Effector memory CD4-positive, alpha-beta T cell (primary cell): ENCODE data around the gene SORCS1.

Experiments
- DNase-seq, 3 donors: peaks; one replicate each; pipeline ENCODE4 v3.0.0-alpha.2; 2020
- H3K27ac ChIP-seq: 2 replicates; pipeline ENCODE4 v1.7.0; 2013; ENCODE audit warnings: mild to moderate bottlenecking, low read length, moderate library complexity; ENCODE audit not compliant: insufficient read depth, poor library complexity, severe bottlenecking
- H3K27me3 ChIP-seq: replicated peaks from 2 replicates; pipeline ENCODE4 v1.7.0; 2013; ENCODE audit warnings: mild to moderate bottlenecking, low read length; ENCODE audit not compliant: insufficient read depth, control insufficient read depth, poor library complexity, severe bottlenecking
- H3K36me3 ChIP-seq: 2 replicates; pipeline ENCODE4 v1.7.0; 2013; ENCODE audit warnings: mild to moderate bottlenecking, low read length, moderate library complexity; ENCODE audit not compliant: control insufficient read depth, insufficient read depth
- H3K4me1 ChIP-seq: 2 replicates; pipeline ENCODE4 v1.7.0; 2013; ENCODE audit warnings: low read length, mild to moderate bottlenecking; ENCODE audit not compliant: control insufficient read depth, insufficient read depth, poor library complexity, severe bottlenecking
- H3K4me3 ChIP-seq: 2 replicates; pipeline ENCODE4 v1.7.0; 2013; ENCODE audit warnings: low read length, low read depth, mild to moderate bottlenecking; ENCODE audit not compliant: insufficient read depth, poor library complexity, severe bottlenecking
- H3K9me3 ChIP-seq: 2 replicates; pipeline ENCODE4 v1.7.0; 2013; ENCODE audit warnings: mild to moderate bottlenecking, low read length, moderate library complexity; ENCODE audit not compliant: control insufficient read depth

SORCS1 gene

GRCh38 chr10:106815427-106816043 lies 349.0 kb downstream of the SORCS1 start:
- Histone ChIP-seq H3K4me1 (no peaks in the 10 kb centered on the region), H3K36me3 (no peaks in the 10 kb centered on the region), H3K4me3 (no peak overlapping the region), H3K27ac (no peak overlapping the region), H3K9me3 (no peaks in the 10 kb centered on the region), H3K27me3 (no peaks in the 10 kb centered on the region)
- DNase-seq = no peak

GRCh38 chr10:106804992-106805582 lies 359.4 kb downstream of the SORCS1 start:
- DNase-seq = no peak
- no peaks in the 10 kb centered on the region for H3K9me3 ChIP-seq
- H3K27me3 ChIP-seq = no peaks in the 10 kb centered on the region
- no peak overlapping the region for H3K4me3 ChIP-seq
- H3K36me3 ChIP-seq = no peaks in the 10 kb centered on the region
- no peaks in the 10 kb centered on the region for H3K4me1 ChIP-seq
- H3K27ac ChIP-seq = no peak overlapping the region

GRCh38 chr10:106802949-106803348 lies 361.6 kb downstream of the SORCS1 start:
- Histone ChIP-seq H3K4me3 (no peak overlapping the region), H3K27me3 (no peaks in the 10 kb centered on the region), H3K4me1 (no peaks in the 10 kb centered on the region), H3K36me3 (no peaks in the 10 kb centered on the region), H3K9me3 (no peaks in the 10 kb centered on the region), H3K27ac (no peak overlapping the region)
- DNase-seq = no peak

GRCh38 chr10:106799776-106800175 lies 364.7 kb downstream of the SORCS1 start:
- Histone ChIP-seq H3K4me3 (no peak overlapping the region), H3K36me3 (no peaks in the 10 kb centered on the region), H3K4me1 (no peaks in the 10 kb centered on the region), H3K27ac (no peak overlapping the region), H3K9me3 (no peaks in the 10 kb centered on the region), H3K27me3 (no peaks in the 10 kb centered on the region)
- DNase-seq = no peak

- no peak for DNase-seq
- Histone ChIP-seq H3K27me3 (no peaks in the 10 kb centered on the region), H3K4me3 (no peak overlapping the region), H3K4me1 (no peaks in the 10 kb centered on the region), H3K36me3 (no peaks in the 10 kb centered on the region), H3K27ac (no peak overlapping the region), H3K9me3 (no peaks in the 10 kb centered on the region)
These were observed 368.9 kb downstream of the SORCS1 start for GRCh38 chr10:106795619-106796018.

GRCh38 chr10:106793617-106794016 lies 370.9 kb downstream of the SORCS1 start:
- H3K36me3 ChIP-seq = no peaks in the 10 kb centered on the region
- DNase-seq = no peak
- no peaks in the 10 kb centered on the region for H3K27me3 ChIP-seq
- no peak overlapping the region for H3K4me3 ChIP-seq
- H3K27ac ChIP-seq = no peak overlapping the region
- H3K9me3 ChIP-seq = no peaks in the 10 kb centered on the region
- H3K4me1 ChIP-seq = no peaks in the 10 kb centered on the region

GRCh38 chr10:106789623-106790022 lies 374.9 kb downstream of the SORCS1 start:
- Histone ChIP-seq H3K4me1 (no peaks in the 10 kb centered on the region), H3K4me3 (no peak overlapping the region), H3K27me3 (no peaks in the 10 kb centered on the region), H3K9me3 (no peaks in the 10 kb centered on the region), H3K27ac (no peak overlapping the region), H3K36me3 (no peaks in the 10 kb centered on the region)
- DNase-seq = no peak

- Histone ChIP-seq H3K36me3 (no peaks in the 10 kb centered on the region), H3K9me3 (no peaks in the 10 kb centered on the region), H3K27ac (no peak overlapping the region), H3K4me3 (no peak overlapping the region), H3K27me3 (no peaks in the 10 kb centered on the region), H3K4me1 (no peaks in the 10 kb centered on the region)
- no peak for DNase-seq
These were observed 375.5 kb downstream of the SORCS1 start for GRCh38 chr10:106788982-106789381.

GRCh38 chr10:106785528-106785927 lies 379.0 kb downstream of the SORCS1 start:
- Histone ChIP-seq H3K9me3 (no peaks in the 10 kb centered on the region), H3K27me3 (no peaks in the 10 kb centered on the region), H3K36me3 (no peaks in the 10 kb centered on the region), H3K27ac (no peak overlapping the region), H3K4me3 (no peak overlapping the region), H3K4me1 (no peaks in the 10 kb centered on the region)
- no peak for DNase-seq

- no peaks in the 10 kb centered on the region for H3K27me3 ChIP-seq
- no peak overlapping the region for H3K4me3 ChIP-seq
- H3K36me3 ChIP-seq = no peaks in the 10 kb centered on the region
- no peaks in the 10 kb centered on the region for H3K4me1 ChIP-seq
- H3K9me3 ChIP-seq = no peaks in the 10 kb centered on the region
- no peak overlapping the region for H3K27ac ChIP-seq
- DNase-seq = no peak
These were observed 383.9 kb downstream of the SORCS1 start for GRCh38 chr10:106780632-106781031.
